IPS-18c (cell line): ENCODE data around the gene ANXA11.

Source experiments
- H3K4me3 ChIP-seq: 2 replicates; pipeline ENCODE4 v1.7.0; 2013; ENCODE audit warnings: low read depth, mild to moderate bottlenecking, low read length, moderate library complexity; ENCODE audit not compliant: insufficient read depth
- H3K9me3 ChIP-seq: one replicate; pipeline ENCODE4 v1.6.1; 2013; ENCODE audit warnings: mild to moderate bottlenecking, low read length, moderate library complexity; ENCODE audit not compliant: control insufficient read depth, insufficient read depth

ANXA11 gene

DNA sequence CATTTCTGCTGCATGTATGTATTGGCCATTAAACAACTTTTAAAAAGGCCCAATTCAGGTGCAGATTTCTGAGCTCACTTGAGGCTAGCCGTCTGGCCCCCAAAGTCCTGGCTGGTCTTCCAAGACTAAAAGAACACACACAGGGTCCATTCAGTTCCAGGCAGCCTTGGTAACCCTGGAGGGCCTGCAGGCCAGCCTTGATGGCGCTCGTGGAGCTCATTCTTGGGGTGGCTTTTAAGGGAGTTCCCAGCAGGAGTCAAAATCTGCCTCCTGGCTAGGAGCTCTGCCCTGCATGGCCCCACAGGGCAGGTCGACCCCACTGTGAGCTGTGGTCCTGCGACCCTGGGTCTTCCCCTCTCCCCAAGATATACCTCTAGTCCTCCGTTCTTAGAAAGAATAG lies 28.8 kb downstream of the ANXA11 start:
- Histone ChIP-seq H3K4me3 (no peak overlapping the region), H3K9me3 (no peaks in the 10 kb centered on the region)

DNA sequence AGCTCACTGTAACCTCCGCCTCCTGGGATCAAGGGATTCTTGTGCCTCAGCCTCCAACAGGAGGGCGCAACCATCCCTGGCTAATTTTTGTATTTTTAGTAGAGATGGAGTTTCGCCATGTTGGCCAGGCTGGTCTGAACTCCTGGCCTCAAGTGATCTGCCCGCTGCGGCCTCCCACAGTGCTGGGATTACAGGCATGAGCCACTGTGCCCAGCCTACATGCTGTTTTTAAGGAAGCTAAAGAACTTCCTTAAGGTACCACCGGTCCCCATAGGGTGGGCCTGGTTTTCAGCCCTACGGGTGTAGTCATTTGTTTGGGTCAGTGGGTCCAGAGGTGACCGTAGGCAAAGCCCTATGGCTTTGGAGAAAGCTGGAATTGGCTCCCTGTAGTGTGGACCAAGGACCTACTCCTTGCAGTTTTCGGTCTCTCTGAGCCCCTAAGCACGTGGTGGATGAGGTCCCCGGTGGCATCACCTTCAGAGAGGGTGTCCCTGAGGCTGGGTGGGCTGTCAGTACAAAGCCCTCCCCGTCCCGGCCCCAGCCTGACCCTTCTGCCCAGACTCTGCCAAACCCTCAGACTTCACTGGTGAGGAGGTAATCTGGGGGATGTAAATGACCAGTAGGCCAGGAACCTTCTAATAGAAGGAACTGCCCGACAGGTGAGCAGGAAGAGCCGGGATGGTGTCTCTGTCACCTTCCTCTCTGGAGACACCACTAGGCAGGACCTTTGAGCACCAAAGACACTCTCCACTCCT lies 30.5 kb downstream of the ANXA11 start:
- Histone ChIP-seq H3K4me3 (no peak overlapping the region), H3K9me3 (no peaks in the 10 kb centered on the region)

DNA sequence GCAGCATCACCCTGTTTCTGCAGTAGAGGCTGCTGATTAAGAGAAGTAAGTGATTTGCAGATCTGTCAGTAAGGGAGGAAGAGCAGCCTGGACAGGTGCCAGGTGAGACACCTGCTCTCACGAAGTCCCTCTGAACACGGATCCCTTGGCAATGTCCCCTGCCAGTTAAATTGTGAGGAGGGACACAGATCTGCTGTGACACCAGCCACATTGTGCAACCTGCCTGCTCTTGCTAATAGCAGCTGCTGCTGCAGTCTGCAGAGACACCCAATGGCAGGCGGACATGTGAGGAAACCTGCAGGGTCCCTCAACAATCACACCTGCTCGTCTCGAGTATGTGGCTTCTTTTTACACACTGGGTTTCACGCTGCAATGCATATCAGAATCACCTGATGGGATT lies 31.9 kb downstream of the ANXA11 start:
- Histone ChIP-seq H3K4me3 (no peak overlapping the region), H3K9me3 (no peaks in the 10 kb centered on the region)

DNA sequence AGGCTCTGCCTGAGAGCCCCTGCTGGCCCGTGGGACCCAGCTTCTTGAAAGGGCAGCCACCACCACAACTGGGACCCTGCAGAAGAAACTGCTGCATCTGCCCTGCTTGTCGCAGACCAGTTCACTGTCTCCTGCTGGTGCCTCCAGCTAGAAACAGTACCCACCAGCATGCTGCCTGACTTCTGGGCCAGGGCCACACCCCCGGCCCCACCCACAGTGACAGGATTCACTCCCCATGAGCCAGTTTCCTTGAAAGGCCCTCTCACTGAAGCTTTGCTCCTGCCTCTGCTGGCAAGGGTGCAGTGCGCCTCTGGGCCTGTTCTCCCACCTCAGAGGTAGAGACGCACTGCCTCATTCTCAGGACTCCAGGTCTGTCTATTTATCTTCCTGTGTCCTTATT lies 32.4 kb downstream of the ANXA11 start:
- H3K9me3 ChIP-seq: no peaks in the 10 kb centered on the region
- no peak overlapping the region for H3K4me3 ChIP-seq

DNA sequence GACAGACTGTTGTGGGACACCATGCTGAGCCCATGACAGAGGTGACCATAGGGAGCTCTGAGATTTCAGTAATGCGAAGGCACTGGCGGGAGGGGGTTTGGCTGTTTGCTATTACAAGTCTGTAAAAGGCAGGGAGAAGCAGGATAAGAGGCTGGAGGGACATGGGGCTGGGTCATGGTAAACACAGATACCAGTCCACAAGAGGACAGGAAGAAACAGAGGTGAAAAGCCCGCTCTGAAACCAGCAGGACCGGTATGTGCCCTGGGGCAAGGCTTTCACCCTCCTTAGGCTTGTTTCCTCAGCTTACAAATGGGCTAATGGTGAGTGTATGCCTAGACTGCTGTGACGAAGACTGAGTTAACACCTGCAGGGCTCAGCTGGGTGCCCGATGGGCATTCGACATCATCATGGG lies 34.1 kb downstream of the ANXA11 start:
- Histone ChIP-seq H3K4me3 (no peak overlapping the region), H3K9me3 (no peaks in the 10 kb centered on the region)

DNA sequence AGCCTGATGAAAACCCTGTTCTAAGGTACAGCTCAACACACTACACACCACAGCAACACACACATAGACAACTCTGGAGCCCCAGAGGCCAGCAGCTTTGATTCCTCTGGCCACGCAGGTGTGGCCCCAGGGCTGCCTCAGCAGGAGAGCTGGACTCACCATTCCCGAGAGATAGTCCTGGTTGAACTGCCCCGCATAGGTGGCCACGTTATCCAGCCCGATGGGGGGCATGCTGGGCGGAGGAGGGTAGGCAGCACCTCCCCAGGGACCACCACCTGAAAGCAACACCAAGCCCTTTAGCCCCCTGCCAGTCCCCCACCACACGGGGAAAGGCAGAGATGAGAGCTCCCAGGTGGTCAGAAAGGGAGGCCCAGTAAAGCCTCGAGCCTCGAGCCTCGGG lies 34.7 kb downstream of the ANXA11 start:
- Histone ChIP-seq H3K4me3 (no peak overlapping the region), H3K9me3 (no peaks in the 10 kb centered on the region)

DNA sequence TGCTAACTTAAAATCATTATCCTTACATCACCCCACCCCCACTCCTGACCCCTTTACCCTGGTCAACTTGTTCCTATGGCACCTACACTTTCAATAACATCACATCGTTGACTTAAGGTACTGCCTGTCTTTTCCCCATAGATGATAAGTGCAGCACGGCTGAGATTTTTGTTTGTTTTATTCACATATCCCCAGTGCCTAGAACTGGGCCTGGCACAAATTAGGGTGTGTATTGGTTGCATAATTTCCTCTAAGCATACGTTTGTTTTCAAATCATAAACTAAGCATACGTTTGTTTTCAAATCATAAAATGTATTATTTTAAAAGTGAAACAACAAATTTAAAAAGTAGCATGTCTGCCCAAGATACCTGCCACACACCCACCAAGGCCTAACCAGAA lies 35.3 kb downstream of the ANXA11 start:
- H3K4me3 ChIP-seq: no peak overlapping the region
- no peaks in the 10 kb centered on the region for H3K9me3 ChIP-seq

DNA sequence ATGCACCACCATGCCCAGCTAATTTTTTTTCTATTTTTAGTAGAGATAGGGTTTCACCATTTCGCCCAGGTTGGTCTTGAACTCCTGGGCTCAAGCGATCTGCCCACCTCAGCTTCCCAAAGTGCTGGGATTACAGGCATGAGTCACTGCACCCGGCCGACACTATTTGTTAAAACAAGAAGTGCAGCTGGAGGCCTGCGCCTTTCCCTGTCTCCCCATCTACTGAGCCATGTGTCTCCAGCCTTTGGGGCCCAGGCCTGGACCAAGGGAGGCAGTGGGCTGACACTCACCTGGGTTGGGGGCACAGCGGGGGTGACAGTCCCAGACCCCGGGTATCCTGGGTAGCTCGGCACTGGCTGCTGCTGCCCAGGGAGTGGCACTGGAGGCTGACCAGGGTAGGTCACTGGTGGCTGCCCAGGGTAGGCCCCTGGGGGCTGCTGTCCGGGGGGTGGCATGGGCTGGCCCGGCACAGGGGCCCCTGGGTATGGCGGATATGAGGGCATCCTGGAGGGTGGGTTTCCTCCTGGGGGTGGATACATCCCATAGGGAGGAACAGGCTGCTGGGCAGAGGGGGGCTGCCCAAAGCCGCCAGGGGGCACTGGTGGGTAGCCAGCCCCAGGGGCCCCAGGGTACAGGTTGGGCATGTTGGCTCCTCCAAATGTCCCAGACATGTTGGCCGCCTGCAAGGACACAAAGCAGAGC lies 36.5 kb downstream of the ANXA11 start:
- Histone ChIP-seq H3K9me3 (no peaks in the 10 kb centered on the region), H3K4me3 (no peak overlapping the region)

DNA sequence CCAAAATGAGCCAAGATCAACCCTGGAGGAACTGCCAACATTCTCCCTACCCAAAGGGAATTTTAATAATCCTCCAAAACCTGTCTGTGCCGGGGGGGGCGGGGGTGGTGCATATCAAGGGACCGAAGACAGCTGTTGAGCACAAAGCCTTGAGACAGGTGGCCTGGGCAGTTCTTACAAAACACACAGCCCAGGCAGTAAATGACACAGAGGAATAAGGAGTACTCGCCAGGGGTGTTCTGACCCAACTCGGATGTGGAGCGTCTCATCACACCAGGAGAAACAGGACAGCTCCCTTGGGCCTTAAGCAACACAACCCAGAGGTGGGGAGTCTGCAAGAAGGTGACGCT lies 37.2 kb downstream of the ANXA11 start:
- Histone ChIP-seq H3K9me3 (no peaks in the 10 kb centered on the region), H3K4me3 (no peak overlapping the region)

DNA sequence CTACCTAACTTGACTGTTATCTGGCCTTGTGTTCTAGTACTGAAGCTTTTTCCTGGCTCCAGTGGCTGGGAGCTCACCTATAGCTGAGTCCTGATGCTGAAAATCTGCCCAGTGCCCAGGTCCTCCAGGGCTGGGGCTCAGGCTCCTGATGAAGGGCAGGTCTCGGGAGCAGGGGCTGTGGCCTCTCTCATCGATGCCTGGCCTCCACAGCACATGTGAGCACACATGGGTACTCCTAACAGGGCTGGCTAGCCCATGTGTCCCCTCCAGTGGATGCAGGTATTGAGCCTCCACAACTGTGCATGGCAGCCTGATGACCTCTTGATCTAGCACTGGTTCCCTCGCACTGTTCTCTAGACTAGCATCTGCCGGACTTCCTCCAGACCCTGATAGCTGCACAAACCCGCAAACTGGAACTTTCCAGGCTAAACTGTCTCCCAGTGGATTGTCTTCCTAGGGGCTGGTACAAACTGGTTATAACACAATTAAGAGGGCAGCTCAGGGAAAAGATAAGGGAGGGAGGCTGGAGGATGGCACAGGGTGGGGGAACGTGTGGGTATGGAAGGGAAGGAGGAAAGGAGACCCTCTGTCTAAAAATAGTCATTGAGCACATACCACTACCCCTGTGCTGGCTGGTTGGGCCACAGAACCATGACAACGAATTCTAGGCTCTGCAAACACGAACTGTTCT lies 37.7 kb downstream of the ANXA11 start:
- Histone ChIP-seq H3K4me3 (no peak overlapping the region), H3K9me3 (no peaks in the 10 kb centered on the region)

DNA sequence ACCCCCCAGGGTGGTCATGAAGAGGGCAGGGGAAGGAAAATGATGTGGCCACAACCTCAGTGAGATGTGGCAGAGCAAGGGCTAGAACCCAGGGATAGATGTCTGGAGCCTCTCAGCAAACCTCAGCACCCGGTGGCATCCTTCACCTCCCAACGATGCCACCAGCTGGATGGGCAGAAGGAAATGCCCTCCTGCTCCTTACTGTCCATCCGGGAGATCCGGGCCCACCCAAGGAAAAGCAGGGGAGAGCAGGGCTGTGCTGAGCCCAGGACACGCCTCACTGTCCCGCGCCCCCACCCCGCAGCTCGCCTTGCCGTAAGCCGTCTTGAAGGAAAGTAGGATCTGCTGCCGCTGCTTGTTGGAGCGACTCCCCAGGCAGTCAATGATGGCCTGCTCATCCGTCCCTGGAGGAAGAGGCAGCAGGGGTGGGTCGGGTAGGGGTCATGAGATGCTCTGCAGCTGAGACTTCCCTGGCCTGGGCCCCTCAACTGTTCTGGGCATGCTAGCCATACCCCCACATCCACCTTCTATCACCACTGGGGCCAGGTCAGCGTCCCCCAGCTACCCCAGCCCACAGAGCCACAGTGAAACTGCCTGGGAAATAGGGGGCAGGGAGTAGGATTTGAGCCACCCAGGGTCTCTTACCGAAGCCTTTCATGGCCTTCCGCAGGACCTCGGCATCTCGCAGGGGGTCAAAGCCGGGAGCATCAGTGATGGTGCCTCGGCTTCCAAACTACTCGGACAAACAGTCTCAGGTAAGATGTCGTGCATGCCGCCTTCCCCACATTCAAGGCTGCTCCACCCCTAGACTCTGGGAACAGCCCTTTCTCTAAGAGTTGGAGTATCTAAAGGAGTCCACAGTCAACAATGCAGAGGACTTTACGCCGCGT lies 38.5 kb downstream of the ANXA11 start:
- Histone ChIP-seq H3K9me3 (no peaks in the 10 kb centered on the region), H3K4me3 (no peak overlapping the region)

DNA sequence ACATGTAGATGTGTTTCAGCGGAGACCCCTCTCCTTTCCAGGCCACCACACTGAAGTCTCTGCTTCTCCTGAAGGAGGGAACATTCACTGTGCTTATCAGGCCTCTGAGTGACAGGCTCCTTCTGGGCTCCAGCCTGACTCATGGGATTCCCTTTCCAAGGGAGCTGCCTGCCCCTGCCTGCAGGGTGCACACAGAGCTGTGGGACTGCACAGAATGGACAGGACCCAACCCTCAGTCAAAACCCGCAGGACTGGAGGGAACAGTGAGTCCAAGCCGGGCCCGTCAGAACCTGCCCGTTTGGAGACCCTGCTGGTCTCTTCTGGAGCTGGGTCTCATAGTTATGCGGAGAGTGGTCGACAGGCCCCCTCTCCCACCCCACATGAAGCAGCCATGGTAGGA lies 40.2 kb downstream of the ANXA11 start:
- Histone ChIP-seq H3K4me3 (no peak overlapping the region), H3K9me3 (no peaks in the 10 kb centered on the region)

DNA sequence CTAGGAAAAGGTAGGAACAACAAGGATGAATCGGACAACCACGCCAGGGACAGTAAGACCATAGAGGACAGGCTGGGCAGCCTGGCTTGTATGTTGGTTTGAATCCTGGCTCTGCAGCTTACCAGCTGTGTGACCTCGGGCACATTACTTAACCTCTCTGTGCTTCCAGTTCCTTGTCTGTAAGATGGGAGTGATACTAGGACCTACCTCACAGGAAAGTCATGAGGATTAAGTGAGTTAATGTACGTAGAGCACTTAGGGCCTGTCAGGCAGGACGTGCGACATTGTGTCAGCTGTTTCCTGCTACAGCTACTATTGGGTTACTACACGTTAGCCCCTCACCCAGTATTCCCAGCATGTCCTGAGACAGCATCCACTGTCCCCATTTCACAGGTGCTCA lies 40.7 kb downstream of the ANXA11 start:
- Histone ChIP-seq H3K4me3 (no peak overlapping the region), H3K9me3 (no peaks in the 10 kb centered on the region)

DNA sequence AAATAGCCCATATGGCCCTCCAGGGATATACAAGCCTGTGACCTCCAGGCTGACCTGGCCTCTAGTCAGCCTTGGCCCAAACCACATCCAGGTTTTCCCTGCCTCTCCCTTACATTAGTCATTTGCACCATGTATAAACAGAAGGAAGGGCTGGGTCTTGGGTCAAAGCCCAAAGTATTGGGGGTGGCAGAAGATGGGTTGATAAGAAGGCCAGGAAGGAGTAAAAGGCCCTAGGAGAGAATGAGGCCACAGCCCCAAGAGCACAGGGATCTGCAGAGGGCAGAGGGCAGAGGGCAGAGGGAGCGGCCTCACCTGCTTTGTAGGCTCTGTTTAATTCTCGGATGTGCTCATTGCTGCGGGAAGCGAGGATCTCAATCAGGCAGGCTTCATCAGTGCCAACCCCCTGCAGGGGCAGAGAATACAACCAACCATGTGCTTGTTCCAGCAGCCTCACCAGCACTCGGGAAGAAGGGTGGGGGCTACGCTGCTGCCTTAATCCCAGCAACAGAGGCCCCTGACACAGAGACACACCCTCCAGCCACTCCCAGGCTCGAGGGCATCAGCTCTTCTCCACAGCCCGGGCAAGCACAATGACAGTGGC lies 41.5 kb downstream of the ANXA11 start:
- Histone ChIP-seq H3K9me3 (no peaks in the 10 kb centered on the region), H3K4me3 (no peak overlapping the region)

DNA sequence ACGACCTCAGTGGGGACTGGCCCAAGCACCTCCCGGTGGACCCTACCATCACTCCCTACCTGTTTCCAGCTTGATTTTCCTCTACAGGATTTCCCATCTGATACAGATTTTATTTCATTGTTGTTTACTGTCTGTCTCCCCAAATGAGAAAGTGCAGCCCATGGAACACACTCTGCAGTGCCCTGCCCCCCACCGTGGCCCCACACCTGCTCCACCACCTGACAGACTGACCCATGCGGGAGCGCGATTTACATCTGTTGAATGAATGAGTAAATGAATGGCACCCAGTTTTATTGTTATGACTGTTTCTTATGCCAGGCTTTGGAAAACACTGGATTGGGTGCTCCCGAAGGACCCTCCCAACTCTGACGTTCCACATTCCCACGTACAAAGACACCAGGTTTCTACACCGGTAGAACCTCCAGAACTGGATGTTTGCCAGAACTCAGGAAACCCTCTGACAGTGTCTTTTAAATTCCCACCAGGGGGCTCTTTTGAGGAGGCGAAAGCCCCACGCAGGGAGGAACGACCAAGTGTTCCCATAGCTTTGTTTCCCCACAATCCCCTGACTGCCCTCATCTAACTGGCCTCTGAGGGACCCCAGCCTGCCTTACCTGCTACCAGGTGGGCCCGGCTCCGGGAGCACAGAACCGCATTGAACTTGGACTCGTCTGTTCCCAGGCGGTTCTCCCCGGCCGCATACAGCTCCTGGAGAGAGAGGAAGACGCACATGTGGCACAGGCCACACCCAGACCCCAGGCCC lies 43.8 kb downstream of the ANXA11 start:
- Histone ChIP-seq H3K4me3 (no peak overlapping the region), H3K9me3 (no peaks in the 10 kb centered on the region)
